Epithelial cell of esophagus (primary cell): ENCODE measurements around the gene TBC1D10A.

ENCODE experiments used
- DNase-seq: peaks from one replicate; pipeline ENCODE4 v3.0.0; 2010; ENCODE audit warnings: low read depth
- H3K4me3 ChIP-seq: 2 replicates; pipeline ENCODE4 v1.5.1; 2011; ENCODE audit warnings: mild to moderate bottlenecking, low read length, control low read depth
- TF ChIP-seq, protein P1 (sequence below): IDR thresholded peaks from 2 replicates; pipeline ENCODE4 v1.5.1; 2011; ENCODE audit warnings: low read depth, mild to moderate bottlenecking, low read length, control low read depth, inconsistent platforms; ENCODE audit not compliant: insufficient read depth; ENCODE audit errors: missing control alignments

Gene TBC1D10A

DNA sequence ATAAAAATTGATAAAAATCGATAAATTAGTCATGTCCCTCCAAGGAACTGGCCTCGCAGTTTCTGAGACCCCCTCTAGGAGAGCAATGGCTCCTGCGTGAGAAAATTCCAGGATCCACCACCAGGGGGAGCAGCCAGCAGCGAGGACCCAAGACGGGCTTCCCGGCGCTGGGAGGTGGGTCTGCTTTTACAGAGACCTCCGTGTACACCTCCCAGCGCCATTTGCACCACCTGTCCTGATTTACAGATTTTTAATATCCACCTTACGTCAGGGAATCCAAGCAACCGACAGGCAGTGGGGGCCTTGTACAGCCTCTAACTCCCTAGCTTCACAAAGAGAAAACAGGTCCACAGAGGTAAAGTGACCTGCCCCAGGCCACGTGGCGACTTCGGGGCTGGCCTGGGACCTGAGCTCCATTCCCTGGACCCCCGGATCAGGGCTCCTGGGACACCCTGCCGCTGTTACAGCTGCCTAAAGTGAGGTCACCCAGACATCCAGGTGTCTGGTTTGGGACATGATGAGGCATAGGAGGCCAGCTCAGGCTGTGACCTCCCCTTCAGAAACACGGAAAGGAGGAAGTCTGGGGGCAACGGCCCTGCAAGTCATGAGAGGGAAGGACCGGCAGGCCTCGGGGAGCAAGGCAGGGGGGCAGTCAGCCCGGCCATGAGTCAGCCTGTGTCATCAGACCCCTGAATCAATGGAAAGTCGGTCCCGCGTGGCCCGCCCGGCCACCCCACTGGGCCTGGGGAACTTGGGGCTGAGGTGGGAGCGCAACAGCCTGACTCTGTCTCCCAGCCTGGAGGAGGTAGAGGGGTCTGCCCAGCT, 63.6 kb downstream of the TBC1D10A start:
- no peak overlapping the region for H3K4me3 ChIP-seq
- peak; percentile 53 for DNase-seq
- TF ChIP-seq, protein P1, sequence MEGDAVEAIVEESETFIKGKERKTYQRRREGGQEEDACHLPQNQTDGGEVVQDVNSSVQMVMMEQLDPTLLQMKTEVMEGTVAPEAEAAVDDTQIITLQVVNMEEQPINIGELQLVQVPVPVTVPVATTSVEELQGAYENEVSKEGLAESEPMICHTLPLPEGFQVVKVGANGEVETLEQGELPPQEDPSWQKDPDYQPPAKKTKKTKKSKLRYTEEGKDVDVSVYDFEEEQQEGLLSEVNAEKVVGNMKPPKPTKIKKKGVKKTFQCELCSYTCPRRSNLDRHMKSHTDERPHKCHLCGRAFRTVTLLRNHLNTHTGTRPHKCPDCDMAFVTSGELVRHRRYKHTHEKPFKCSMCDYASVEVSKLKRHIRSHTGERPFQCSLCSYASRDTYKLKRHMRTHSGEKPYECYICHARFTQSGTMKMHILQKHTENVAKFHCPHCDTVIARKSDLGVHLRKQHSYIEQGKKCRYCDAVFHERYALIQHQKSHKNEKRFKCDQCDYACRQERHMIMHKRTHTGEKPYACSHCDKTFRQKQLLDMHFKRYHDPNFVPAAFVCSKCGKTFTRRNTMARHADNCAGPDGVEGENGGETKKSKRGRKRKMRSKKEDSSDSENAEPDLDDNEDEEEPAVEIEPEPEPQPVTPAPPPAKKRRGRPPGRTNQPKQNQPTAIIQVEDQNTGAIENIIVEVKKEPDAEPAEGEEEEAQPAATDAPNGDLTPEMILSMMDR, result peak; percentile 95

DNA sequence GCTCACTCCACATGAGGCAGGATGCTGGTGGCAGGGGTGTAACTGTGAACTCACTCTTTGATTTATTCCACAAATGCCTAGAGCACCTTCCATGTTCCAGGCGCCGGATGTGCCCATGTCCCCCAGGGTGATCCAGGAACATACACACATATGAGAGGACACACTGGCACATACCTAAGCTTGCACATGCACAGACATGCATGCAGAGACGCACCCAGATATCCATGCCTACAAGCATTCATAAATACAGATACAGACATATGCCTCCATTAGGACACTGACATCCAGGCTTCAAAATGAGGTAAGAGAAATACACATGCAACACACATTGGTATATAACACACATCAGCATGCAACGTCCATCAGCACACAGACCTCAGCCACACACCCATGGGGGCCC, 64.6 kb downstream of the TBC1D10A start:
- DNase-seq, result peak; percentile 76
- H3K4me3 ChIP-seq, result no peak overlapping the region
- TF ChIP-seq, protein P1, result no peak

DNA sequence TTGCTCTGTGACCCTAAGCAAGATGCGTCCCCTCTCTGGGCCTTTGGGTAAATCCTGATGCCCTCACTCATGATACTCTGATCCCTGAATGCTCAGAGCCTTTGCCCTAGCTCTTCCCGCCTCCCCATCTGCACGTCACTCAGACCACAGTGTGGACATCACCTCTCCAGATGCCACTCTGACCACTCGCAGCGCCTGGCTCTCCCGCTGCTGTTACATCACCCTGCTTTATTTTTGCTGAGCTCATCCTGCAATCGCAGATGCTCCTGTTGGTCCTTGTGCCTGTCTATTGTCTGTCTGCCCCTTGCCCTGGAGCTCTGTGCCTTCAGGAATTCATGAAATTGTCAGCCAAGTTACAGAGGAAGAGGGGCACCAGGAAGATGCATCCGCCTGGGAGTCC, 65.6 kb downstream of the TBC1D10A start:
- H3K4me3 ChIP-seq, result no peak overlapping the region
- no peak for DNase-seq
- TF ChIP-seq, protein P1, result no peak

DNA sequence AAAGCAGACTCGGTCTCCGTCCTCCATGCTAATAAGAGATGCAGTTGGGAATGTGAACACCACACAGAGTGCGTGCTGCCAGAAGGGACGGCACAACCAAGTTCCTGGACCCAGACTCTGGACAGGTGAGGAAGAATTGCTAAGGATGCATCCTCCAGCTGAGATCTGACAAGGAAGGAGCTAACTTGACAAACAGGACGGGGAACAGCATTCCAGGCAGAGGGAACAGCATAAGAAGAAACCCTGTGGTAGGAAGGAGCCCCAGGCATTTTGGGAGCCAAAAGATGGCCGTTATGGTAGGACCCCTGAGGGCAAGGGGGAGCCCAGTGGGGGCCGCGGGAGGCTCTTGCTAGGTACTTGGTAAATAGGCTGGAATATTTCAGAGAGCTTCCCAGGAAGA, 66.1 kb downstream of the TBC1D10A start:
- TF ChIP-seq, protein P1, result no peak
- DNase-seq, result no peak
- H3K4me3 ChIP-seq, result no peak overlapping the region

DNA sequence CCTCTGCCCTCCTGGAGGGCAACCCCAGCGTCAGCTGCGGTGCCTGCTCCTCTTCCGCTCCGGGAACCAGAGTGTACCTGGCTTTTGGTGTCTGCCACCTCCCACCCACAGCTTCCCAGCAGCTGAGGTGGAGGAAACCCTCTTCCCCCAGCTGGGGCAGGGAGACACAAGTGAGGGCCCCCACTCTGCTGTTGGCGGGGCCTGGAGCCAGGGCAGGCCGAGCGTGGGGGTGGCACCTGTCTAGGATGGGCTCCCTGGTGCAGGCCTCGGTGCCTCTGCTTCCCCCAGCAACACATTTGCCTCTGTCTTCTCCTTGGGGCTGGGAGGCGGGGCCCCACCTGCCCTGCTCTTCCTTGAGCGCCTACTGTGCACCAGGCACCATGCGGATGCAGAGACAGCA, 66.5 kb downstream of the TBC1D10A start:
- DNase-seq, result no peak
- no peak overlapping the region for H3K4me3 ChIP-seq
- TF ChIP-seq, protein P1, result no peak

DNA sequence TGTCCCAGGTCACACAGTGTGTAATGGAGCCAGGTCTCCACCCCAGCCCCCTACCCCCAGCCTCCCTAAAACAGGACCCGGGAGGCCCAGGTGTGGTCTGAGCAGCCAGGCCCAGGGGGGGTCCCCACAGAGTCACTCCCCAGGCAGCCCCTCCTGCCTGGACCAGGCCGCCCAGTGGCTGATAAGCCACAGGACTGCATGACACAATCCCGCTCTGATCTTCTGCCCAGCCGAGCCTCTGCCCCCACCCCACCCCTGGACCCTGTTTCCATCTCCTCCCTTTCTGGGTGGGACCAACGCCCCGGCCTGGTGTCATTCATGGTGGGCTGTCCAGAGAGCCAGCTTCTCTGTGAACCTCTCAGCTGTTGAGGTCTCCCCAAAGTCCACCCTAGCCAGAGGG, 72.4 kb downstream of the TBC1D10A start:
- TF ChIP-seq, protein P1, result no peak
- H3K4me3 ChIP-seq, result no peak overlapping the region
- DNase-seq, result no peak
